GM13977 (cell line): ENCODE data around the gene GARS1.
"Not testable (repeated sequence)": the region's sequence is repeated elsewhere in the genome, so short reads cannot be mapped to it uniquely, and the experiment has no call there.

Experiments used
- DNase-seq: peaks from one replicate; pipeline ENCODE4 v3.0.0; 2012; ENCODE audit warnings: low spot score
- in situ Hi-C: fragments of 300-500 bp; cut with MboI; formaldehyde crosslinking; loops from one replicate; pipeline ENCODE4 v1.12.0; 2022; ENCODE audit warnings: low sequenced_read_pairs, low pct_unique_long_range_greater_than_20kb, mixed read lengths, inconsistent platforms; ENCODE audit not compliant: unreplicated experiment
- TF ChIP-seq, protein P1 (sequence below): IDR thresholded peaks from 2 replicates; pipeline ENCODE4 v1.5.1; 2012; ENCODE audit warnings: mild to moderate bottlenecking, control low read depth; ENCODE audit not compliant: insufficient read depth; ENCODE audit errors: extremely low read depth, missing control alignments

The GARS1 gene

DNA sequence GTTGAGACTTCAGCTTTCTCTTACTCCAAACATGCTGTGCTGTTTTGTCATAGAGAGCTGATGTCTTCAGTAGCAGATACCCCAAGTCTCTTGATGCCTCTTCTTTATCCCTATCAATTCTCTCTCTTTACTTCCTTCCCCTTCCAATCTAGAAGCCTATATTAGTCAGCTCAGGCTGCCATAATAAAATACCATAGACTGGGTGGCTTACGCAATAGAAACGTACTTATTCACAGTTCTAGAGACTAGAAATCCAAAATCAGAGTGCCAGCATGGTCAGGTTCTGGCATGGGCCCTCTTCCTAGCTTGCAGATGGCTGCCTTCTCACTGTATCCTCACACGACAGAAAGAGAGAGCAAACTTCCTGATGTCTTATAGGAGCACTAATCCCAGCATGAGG is 9.0 kb upstream of the GARS1 start:
- DNase-seq = no peak
- TF ChIP-seq, protein P1, sequence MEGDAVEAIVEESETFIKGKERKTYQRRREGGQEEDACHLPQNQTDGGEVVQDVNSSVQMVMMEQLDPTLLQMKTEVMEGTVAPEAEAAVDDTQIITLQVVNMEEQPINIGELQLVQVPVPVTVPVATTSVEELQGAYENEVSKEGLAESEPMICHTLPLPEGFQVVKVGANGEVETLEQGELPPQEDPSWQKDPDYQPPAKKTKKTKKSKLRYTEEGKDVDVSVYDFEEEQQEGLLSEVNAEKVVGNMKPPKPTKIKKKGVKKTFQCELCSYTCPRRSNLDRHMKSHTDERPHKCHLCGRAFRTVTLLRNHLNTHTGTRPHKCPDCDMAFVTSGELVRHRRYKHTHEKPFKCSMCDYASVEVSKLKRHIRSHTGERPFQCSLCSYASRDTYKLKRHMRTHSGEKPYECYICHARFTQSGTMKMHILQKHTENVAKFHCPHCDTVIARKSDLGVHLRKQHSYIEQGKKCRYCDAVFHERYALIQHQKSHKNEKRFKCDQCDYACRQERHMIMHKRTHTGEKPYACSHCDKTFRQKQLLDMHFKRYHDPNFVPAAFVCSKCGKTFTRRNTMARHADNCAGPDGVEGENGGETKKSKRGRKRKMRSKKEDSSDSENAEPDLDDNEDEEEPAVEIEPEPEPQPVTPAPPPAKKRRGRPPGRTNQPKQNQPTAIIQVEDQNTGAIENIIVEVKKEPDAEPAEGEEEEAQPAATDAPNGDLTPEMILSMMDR = no peak
- in situ Hi-C loops = no loop called here

DNA sequence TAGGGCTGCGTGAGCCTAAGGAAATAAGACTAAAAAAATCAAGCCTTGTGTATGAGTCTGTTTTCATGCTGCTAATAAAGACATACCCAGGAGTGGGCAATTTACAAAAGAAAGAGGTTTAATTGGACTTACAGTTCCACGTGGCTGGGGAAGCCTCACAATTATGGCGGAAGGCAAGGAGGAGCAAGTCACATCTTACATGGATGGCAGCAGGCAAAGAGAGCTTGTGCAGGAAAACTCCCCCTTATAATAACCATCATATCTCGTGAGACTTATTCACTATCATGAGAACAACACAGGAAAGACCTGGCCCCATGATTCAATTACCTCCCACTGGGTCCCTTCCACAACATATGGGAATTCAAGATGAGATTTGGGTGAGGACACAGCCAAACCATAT is 7.1 kb upstream of the GARS1 start:
- DNase-seq, in situ Hi-C loops: not testable (repeated sequence)

DNA sequence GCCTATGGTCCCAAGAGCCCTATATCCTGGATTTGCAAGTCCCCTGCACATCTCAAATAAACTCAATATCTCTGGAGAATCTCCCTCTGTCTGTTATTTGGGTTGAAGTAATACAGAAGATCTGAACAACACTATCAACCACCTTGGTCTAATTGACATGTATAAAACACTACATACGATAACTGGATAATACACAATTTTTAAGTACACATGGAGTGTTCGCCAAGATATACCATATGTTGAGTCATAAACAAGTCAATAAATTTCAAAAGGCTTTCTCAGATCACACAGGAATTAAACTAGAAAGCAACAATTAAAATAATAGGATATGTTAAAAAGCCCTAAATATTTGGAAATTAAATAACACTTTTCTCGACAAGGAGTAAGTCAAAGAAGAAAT is 5.6 kb upstream of the GARS1 start:
- no peak for DNase-seq
- in situ Hi-C loops = no loop called here

DNA sequence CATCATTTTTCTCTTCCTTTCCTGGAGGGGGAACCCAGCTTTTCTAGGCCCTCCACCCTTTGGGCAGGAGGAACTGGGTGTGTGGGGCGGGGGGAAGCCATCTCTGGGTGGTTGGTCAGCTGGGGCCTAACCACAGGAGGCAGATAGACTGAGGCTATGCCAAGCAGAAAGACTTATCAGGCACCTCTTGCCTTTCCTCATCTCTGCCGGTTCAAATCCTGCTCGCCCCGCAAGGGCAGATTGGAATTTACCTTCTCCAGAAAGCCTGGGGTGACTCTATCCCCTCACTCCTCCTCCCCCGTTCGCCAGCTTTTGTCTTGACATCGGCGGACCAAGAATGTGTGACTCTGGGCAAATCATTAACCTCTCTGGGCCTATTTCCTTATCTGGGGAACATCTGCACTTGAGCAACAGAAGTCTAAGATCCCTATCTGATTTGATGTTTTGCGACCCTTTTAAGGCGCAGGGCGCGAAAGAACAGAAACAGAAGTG is 584 bp upstream of the GARS1 start:
- in situ Hi-C loops = no loop called here
- peak; percentile 60 for DNase-seq
- TF ChIP-seq, protein P1 = no peak

More for the DNA sequence above, 5.6 kb upstream of the GARS1 start:
- TF ChIP-seq, protein P1 = no peak

- TF ChIP-seq, protein P1 = no peak
- in situ Hi-C loops = no loop called here
- DNase-seq = no peak
Measured at GRCh38 chr7:30595436-30596013, 847 bp downstream of the GARS1 start.

- in situ Hi-C loops = no loop called here
- TF ChIP-seq, protein P1 = no peak
- DNase-seq = peak; percentile 36
Measured at GRCh38 chr7:30596014-30596641, 1.4 kb downstream of the GARS1 start.

GRCh38 chr7:30596721-30597120 is 2.0 kb downstream of the GARS1 start:
- in situ Hi-C loops = no loop called here
- DNase-seq = no peak
- TF ChIP-seq, protein P1 = no peak
